GM12878 (cell line): Measurements from ENCODE around the gene TGFB1. TPM values are rescaled to one million over a fixed set of nuclear protein-coding genes. Genes with fewer than 3 reads are reported as not detected.

ENCODE experiments used
- ATAC-seq: fragments of 200-7000 bp; cut with Tn5 transposase; 3 replicates; pipeline ENCODE4 v1.9.1; 2020; ENCODE audit warnings: mild to moderate bottlenecking, moderate library complexity
- BruUV-seq: library from RNA; stranded (reverse); fragments of 400-500 nt; replicated peaks from 2 replicates; lab custom pipeline; 2021; lab: Mats Ljungman, UMichigan
- CTCF ChIA-PET: fragments of 300-600 bp; sonication (Branson Sonifier 250); formaldehyde crosslinking; extraction: SDS; loops from one replicate; lab custom pipeline; 2021; ENCODE audit warnings: inconsistent platforms; lab: Yijun Ruan, JAX
- POLR2A ChIA-PET: fragments of 350-600 bp; formaldehyde crosslinking; extraction: SDS; loops from one replicate; lab custom pipeline; 2021; ENCODE audit warnings: inconsistent platforms; lab: Charles Lee
- RAD21 ChIA-PET: fragments of 300-600 bp; sonication (Branson Sonifier 250); formaldehyde crosslinking; loops from one replicate; lab custom pipeline; 2023; ENCODE audit warnings: antibody characterized with exemption; ENCODE audit not compliant: unreplicated experiment; lab: Charles Lee
- SMC1A ChIA-PET: fragments of 300-600 bp; sonication (Branson Sonifier 250); formaldehyde crosslinking; loops from one replicate; lab custom pipeline; 2023; ENCODE audit not compliant: unreplicated experiment, uncharacterized antibody; lab: Charles Lee
- DNase-seq: peaks from one replicate; pipeline ENCODE4 v3.0.0-alpha.2; 2011; ENCODE audit warnings: low read depth, low spot score
- FAIRE-seq: peaks from 3 replicates; lab custom pipeline; 2011; peaks lifted over from hg19 to GRCh38; lab: Jason Lieb, UNC
- H2AFZ ChIP-seq: 2 replicates; pipeline ENCODE4 v1.6.0; 2011; ENCODE audit warnings: low read depth, low read length, control low read depth; ENCODE audit not compliant: control insufficient read depth
- H3K27ac ChIP-seq: 2 replicates; pipeline ENCODE4 v1.5.1; 2011; ENCODE audit warnings: control low read depth; ENCODE audit not compliant: control insufficient read depth, insufficient read depth
- H3K27me3 ChIP-seq, 2 experiments: replicated peaks in 1 of 2; 2 replicates each; pipeline versions ENCODE4 v1.6.0 to v1.6.1; 2011; ENCODE audit warnings: low read length in 1 of 2; ENCODE audit not compliant: control insufficient read depth in 2 of 2, insufficient read depth in 2 of 2
- H3K36me3 ChIP-seq, 2 experiments: 2 replicates each; pipeline ENCODE4 v1.5.1; 2011; ENCODE audit warnings: low read length in 1 of 2; ENCODE audit not compliant: control insufficient read depth in 2 of 2, insufficient read depth in 2 of 2
- H3K4me1 ChIP-seq: 2 replicates; pipeline ENCODE4 v1.6.1; 2011; ENCODE audit warnings: mild to moderate bottlenecking, low read length, moderate library complexity, mixed read lengths; ENCODE audit not compliant: control insufficient read depth, insufficient read depth
- H3K4me2 ChIP-seq: 2 replicates; pipeline ENCODE4 v1.6.0; 2011; ENCODE audit warnings: control low read depth; ENCODE audit not compliant: control insufficient read depth, insufficient read depth
- H3K4me3 ChIP-seq: fragments of 200-600 bp; sonication (generic); 2 replicates; pipeline ENCODE4 v1.5.1; 2016
- H3K79me2 ChIP-seq: 2 replicates; pipeline ENCODE4 v1.6.0; 2011; ENCODE audit warnings: low read length; ENCODE audit not compliant: control insufficient read depth, insufficient read depth
- H3K9ac ChIP-seq: 2 replicates; pipeline ENCODE4 v1.8.0; 2011; ENCODE audit warnings: low read length, control low read depth, mixed read lengths; ENCODE audit not compliant: control insufficient read depth, insufficient read depth
- H3K9me3 ChIP-seq: replicated peaks from 3 replicates; pipeline ENCODE4 v1.5.1; 2011; ENCODE audit warnings: mild to moderate bottlenecking, low read length; ENCODE audit not compliant: control insufficient read depth, insufficient read depth
- H4K20me1 ChIP-seq: 2 replicates; pipeline ENCODE4 v1.6.0; 2011; ENCODE audit not compliant: control insufficient read depth, insufficient read depth
- POLR2A ChIP-seq: IDR thresholded peaks from 2 replicates; pipeline ENCODE4 v1.6.1; 2011; ENCODE audit warnings: low read depth, mild to moderate bottlenecking, low read length
- SP1 ChIP-seq: IDR thresholded peaks from one replicate; pipeline ENCODE4 v1.6.1; 2011; ENCODE audit warnings: low read depth, low read length
- WGBS: methylation state at CpG from one replicate; pipeline ENCODE4 v1.1.6; 2016; ENCODE audit warnings: low lambda C conversion rate; ENCODE audit not compliant: insufficient replicate concordance, insufficient coverage; ENCODE audit errors: missing lambda C conversion rate; 5-methylcytosine and 5-hydroxymethylcytosine counted together
- in situ Hi-C: fragments of 300-500 bp; cut with MboI; formaldehyde crosslinking; loops from 9 replicates; pipeline ENCODE4 v1.14.3; 2018; ENCODE audit warnings: mixed read lengths
- intact Hi-C: fragments of 100-400 bp; cut with micrococcal nuclease; formaldehyde crosslinking; loops from one replicate; pipeline ENCODE4 v1.14.2; 2022; ENCODE audit not compliant: unreplicated experiment
- polyA plus RNA-seq, 11 experiments: library from polyadenylated mRNA; depleted of rRNA in 4 of 11; unstranded in 6 of 11; stranded (reverse) in 5 of 11; fragments of >200 nt; fragmentation: Nextera tagmentation in 4 of 11; fragmentation: Illumina TruSeq in 1 of 11; extraction: Ambion mirVana in 4 of 11; extraction: Trizol in 1 of 11; gene quantifications; 1 replicate in 1 of 11; 2 replicates in 10 of 11; pipeline versions ENCODE4 v1.2.1 to v1.2.3, GENCODE V29; 2011 to 2016; ENCODE audit warnings: inconsistent platforms in 2 of 11, missing spikeins in 2 of 11, low read depth in 1 of 11
- total RNA-seq, 4 experiments: library from RNA; depleted of rRNA in 3 of 4; stranded (reverse); fragments of >200 nt in 3 of 4; fragmentation: Illumina TruSeq in 1 of 4; extraction: Trizol in 1 of 4; gene quantifications; 2 replicates each; pipeline versions ENCODE4 v1.2.1 to v1.2.3, GENCODE V29; 2013 to 2021
- TF ChIP-seq, protein P1 (sequence below): IDR thresholded peaks from 2 replicates; pipeline ENCODE4 v1.6.1; 2011; ENCODE audit warnings: borderline replicate concordance, low read depth, mild to moderate bottlenecking, moderate library complexity, low read length; ENCODE audit not compliant: insufficient read depth, poor library complexity, severe bottlenecking

The TGFB1 gene
- total and polyA plus RNA-seq, 10 of the 15 experiments (the other 5 are each of a cell fraction or from before 2014, with no cell fraction given): 0.23 to 120 (median 10.9) TPM

DNA sequence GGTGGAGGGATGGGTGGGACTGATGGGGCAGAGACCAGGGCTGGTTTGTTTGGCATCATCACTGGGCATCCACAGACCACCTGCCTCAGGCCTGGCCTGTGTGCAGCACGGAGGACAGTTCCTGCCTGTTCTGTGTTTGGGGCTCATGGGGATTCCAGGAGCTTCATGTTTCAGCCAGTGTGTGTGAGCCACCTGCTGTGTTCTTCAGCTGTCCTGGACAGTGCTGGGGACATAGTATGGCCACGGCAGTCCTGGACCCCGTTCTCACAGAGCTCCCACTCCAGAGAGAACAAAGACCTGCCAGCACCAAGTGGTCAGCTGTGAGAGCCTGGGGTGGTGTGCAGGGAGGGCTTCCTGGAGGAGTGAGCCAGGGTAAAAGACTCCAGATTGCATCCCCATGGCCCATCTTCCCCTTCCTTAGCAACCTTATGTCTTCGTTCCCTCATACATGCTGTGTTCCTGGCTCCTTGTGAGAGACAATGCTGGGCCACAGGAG, 45.7 kb downstream of the TGFB1 start:
- ChIA-PET RAD21 (interaction anchor here (0.6 to 4.8 kb wide), 9 partner anchors 10 to 180 kb away, joined by 3 to 42 read pairs (median 8); partner anchors contain the start of genes B9D2, ERICH4 and HNRNPUL1), SMC1A (interaction anchor here (0.9 to 4.0 kb wide), 8 partner anchors 11 to 333 kb away, joined by 3 to 36 read pairs (median 9); partner anchors contain the start of genes B9D2 and HNRNPUL1), POLR2A (interaction anchor here (1.0 to 2.1 kb wide), 5 partner anchors 15 to 104 kb away, joined by 3 to 13 read pairs (median 3); partner anchors contain the start of gene HNRNPUL1), CTCF (interaction anchor here (0.6 to 7.2 kb wide), 20 partner anchors 12 to 333 kb away, joined by 3 to 84 read pairs (median 6); partner anchors contain the start of genes B9D2, DMAC2 and HNRNPUL1)
- Histone ChIP-seq H3K9me3 (no peaks in the 10 kb centered on the region), H3K4me1 (peaks cover 43% of the 10 kb centered on the region), H3K27ac (peak overlapping the region; percentile 97), H4K20me1 (no peaks in the 10 kb centered on the region), H3K36me3 (peaks cover 26 to 33% of the 10 kb centered on the region in 2 experiments), H2AFZ (no peak overlapping the region), H3K4me3 (no peak overlapping the region), H3K27me3 (no peaks in the 10 kb centered on the region), H3K79me2 (peaks cover 33% of the 10 kb centered on the region), H3K4me2 (peak overlapping the region; percentile 92), H3K9ac (peak overlapping the region; percentile 99)
- in situ Hi-C loops: no loop called here
- TF ChIP-seq, protein P1, sequence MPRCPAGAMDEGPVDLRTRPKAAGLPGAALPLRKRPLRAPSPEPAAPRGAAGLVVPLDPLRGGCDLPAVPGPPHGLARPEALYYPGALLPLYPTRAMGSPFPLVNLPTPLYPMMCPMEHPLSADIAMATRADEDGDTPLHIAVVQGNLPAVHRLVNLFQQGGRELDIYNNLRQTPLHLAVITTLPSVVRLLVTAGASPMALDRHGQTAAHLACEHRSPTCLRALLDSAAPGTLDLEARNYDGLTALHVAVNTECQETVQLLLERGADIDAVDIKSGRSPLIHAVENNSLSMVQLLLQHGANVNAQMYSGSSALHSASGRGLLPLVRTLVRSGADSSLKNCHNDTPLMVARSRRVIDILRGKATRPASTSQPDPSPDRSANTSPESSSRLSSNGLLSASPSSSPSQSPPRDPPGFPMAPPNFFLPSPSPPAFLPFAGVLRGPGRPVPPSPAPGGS: peak; percentile 5
- TF ChIP-seq SP1 (no peak), POLR2A (peak; percentile 25; the same call in 1 of the 2 replicates)
- intact Hi-C loops: loop anchor here (1.0 kb wide), 2 partner anchors 45 to 104 kb away; no protein-coding TSS in a partner anchor
- ATAC-seq: peak; percentile 10
- no TSS peak for BruUV-seq
- DNase-seq: no peak
- no peak for FAIRE-seq
- 31% methylated on average over 4 of the region's 4 CpGs for WGBS
